Measurements from ENCODE around the gene NADK2.
A peak's percentile ranks its signal among the peaks of the same experiment; 100 is the strongest.

Gene NADK2

DNA sequence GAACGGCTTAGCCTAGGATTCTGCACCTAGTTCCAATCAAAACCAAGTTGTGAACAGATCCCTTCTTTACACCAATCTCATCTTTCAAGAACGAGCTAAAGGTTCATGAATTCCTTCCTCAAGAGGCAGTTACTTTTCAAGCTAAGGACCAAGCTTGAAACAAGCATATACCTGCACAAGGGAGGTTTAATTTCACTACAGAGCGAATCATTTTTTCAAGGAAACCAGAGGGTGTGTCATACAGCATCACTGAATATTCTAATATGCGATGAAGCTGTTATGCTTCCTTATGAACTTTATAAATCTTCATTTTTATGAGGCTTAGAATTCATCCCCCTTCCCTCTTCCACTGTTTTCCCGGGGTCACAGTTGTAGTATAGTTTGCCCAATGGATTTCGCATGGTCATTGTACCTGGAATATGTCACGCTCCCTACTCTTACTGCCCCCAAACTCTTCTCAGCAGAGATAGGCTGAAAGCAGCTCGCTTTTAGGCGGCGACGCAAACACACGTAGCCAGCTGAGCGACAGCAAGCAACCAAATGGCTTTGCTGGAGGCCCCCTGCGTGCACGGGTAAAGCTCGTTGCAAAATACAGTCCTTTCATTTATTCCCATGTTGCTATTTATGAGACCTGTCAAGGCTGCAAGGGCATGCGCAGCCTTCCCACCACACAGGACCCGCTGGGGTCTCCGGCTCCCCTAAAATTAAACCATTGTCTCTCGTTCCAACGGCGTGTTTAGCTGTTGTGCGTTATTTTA is 90.9 kb downstream of the NADK2 start (continued):
- TF ChIP-seq ZNF623 (tag by site-specific recombination; IDR thresholded peaks at IDR 0.05) (no peak), ZNF280D (tag by site-specific recombination; IDR thresholded peaks at IDR 0.05) (no peak), ZBTB44 (tag by site-specific recombination; IDR thresholded peaks at IDR 0.05) (peak; percentile 43; the same call in 1 of the 2 replicates), ZNF843 (tag by site-specific recombination; IDR thresholded peaks at IDR 0.05) (no peak), ZBTB7A (tag by site-specific recombination; IDR thresholded peaks at IDR 0.05; ENCODE audit: low read depth) (no peak), ZBTB10 (tag by site-specific recombination; IDR thresholded peaks at IDR 0.05) (no peak), SCRT1 (tag by site-specific recombination; IDR thresholded peaks at IDR 0.05; ENCODE audit: borderline replicate concordance) (no peak), ZSCAN23 (tag by site-specific recombination; IDR thresholded peaks at IDR 0.05) (no peak), ZSCAN4 (tag by site-specific recombination; IDR thresholded peaks at IDR 0.05) (no peak), ZNF837 (tag by site-specific recombination; IDR thresholded peaks at IDR 0.05) (no peak), INSM2 (tag by site-specific recombination; IDR thresholded peaks at IDR 0.05) (no peak)

- Histone ChIP-seq H3K4me3 (ENCODE audit: low read depth, low read length) (no peak overlapping the region), H3K4me1 (ENCODE audit: control insufficient read depth, insufficient read depth, low read length) (peaks cover 8% of the 10 kb centered on the region; the same call in 1 of the 2 replicates), H3K36me3 (ENCODE audit: control insufficient read depth in 2 of 2, insufficient read depth in 1 of 2, low read length in 2 of 2) (peaks cover 1 to 6% of the 10 kb centered on the region in 2 experiments; a peak in 2 of 3 replicates), H3K9me3 (ENCODE audit: control insufficient read depth, insufficient read depth, low read depth, low read length) (no peaks in the 10 kb centered on the region), H3K27ac (ENCODE audit: extremely low read depth, low read depth, low read length) (no peak overlapping the region)
- POLR2A ChIA-PET: no interaction called here
- CTCF ChIA-PET: interaction anchor here (0.6 kb wide), 1 partner anchor 202 kb away, joined by 3 read pairs; no protein-coding TSS in a partner anchor
- TF ChIP-seq MZF1 (tag by site-specific recombination; IDR thresholded peaks at IDR 0.05; ENCODE audit: borderline replicate concordance) (no peak), ZNF155 (tag by site-specific recombination; IDR thresholded peaks at IDR 0.05) (no peak), ZNF658 (tag by site-specific recombination; IDR thresholded peaks at IDR 0.05) (no peak), ZNF544 (tag by site-specific recombination; IDR thresholded peaks at IDR 0.05) (no peak), KLF9 (tag by site-specific recombination; IDR thresholded peaks at IDR 0.05; ENCODE audit: low read depth) (no peak), ZNF324 (tag by site-specific recombination; IDR thresholded peaks at IDR 0.05) (no peak), MEIS1 (CRISPR knock-in tag; IDR thresholded peaks at IDR 0.05; ENCODE audit: borderline replicate concordance) (no peak), ZNF473 (tag by site-specific recombination; IDR thresholded peaks at IDR 0.05) (no peak), ZBTB17 (tag by site-specific recombination; IDR thresholded peaks at IDR 0.05) (no peak), HIC1 (tag by site-specific recombination; IDR thresholded peaks at IDR 0.05) (no peak), OSR2 (tag by site-specific recombination; IDR thresholded peaks at IDR 0.05) (no peak)
- TF ChIP-seq, protein P1, sequence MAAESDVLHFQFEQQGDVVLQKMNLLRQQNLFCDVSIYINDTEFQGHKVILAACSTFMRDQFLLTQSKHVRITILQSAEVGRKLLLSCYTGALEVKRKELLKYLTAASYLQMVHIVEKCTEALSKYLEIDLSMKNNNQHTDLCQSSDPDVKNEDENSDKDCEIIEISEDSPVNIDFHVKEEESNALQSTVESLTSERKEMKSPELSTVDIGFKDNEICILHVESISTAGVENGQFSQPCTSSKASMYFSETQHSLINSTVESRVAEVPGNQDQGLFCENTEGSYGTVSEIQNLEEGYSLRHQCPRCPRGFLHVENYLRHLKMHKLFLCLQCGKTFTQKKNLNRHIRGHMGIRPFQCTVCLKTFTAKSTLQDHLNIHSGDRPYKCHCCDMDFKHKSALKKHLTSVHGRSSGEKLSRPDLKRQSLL (tag by site-specific recombination; IDR thresholded peaks at IDR 0.05): no peak
Observed at GRCh38 chr5:36147681-36148080, 94.0 kb downstream of the NADK2 start.
